Measurements from ENCODE around the gene LRFN5. TPM values are rescaled to one million over a fixed set of nuclear protein-coding genes. Genes with fewer than 3 reads are reported as not detected.

LRFN5 gene
- polyA plus RNA-seq, 1 donor: 2.3 TPM

GRCh38 chr14:41825622-41826021 is 218.9 kb downstream of the LRFN5 start:
- WGBS (ENCODE audit: insufficient coverage, low lambda C conversion rate): no CpG with 5 or more reads among the region's 1 CpG
- no peak overlapping the region for H3K4me3 ChIP-seq (ENCODE audit: low read length)

GRCh38 chr14:41830714-41831406 is 224.2 kb downstream of the LRFN5 start:
- no peak overlapping the region for H3K4me3 ChIP-seq (ENCODE audit: low read length)
- H3K27me3 ChIP-seq (ENCODE audit: control insufficient read depth, insufficient read depth, low read length): no peaks in the 10 kb centered on the region
- H3K4me1 ChIP-seq (ENCODE audit: control insufficient read depth, insufficient read depth, low read length): no peaks in the 10 kb centered on the region
- DNase-seq: no peak
- no peaks in the 10 kb centered on the region for H3K9me3 ChIP-seq (ENCODE audit: control insufficient read depth, low read depth, low read length)
- WGBS (ENCODE audit: insufficient coverage, low lambda C conversion rate): 50% methylated on average over 1 of the region's 2 CpGs
- no peaks in the 10 kb centered on the region for H3K36me3 ChIP-seq (ENCODE audit: control insufficient read depth, insufficient read depth, low read length)
- H3K27ac ChIP-seq (ENCODE audit: low read length): no peak overlapping the region

More at GRCh38 chr14:41825622-41826021, 218.9 kb downstream of the LRFN5 start:
- Histone ChIP-seq H3K27ac (ENCODE audit: low read length) (no peak overlapping the region), H3K27me3 (ENCODE audit: control insufficient read depth, insufficient read depth, low read length) (no peaks in the 10 kb centered on the region), H3K4me1 (ENCODE audit: control insufficient read depth, insufficient read depth, low read length) (no peaks in the 10 kb centered on the region), H3K36me3 (ENCODE audit: control insufficient read depth, insufficient read depth, low read length) (no peaks in the 10 kb centered on the region), H3K9me3 (ENCODE audit: control insufficient read depth, low read depth, low read length) (peaks cover 6% of the 10 kb centered on the region)
- DNase-seq: no peak

- WGBS (ENCODE audit: insufficient coverage, low lambda C conversion rate): no CpG with 5 or more reads among the region's 2 CpGs
- Histone ChIP-seq H3K27ac (ENCODE audit: low read length) (no peak overlapping the region), H3K9me3 (ENCODE audit: control insufficient read depth, low read depth, low read length) (no peaks in the 10 kb centered on the region), H3K27me3 (ENCODE audit: control insufficient read depth, insufficient read depth, low read length) (no peaks in the 10 kb centered on the region), H3K36me3 (ENCODE audit: control insufficient read depth, insufficient read depth, low read length) (no peaks in the 10 kb centered on the region), H3K4me1 (ENCODE audit: control insufficient read depth, insufficient read depth, low read length) (no peaks in the 10 kb centered on the region), H3K4me3 (ENCODE audit: low read length) (no peak overlapping the region)
- DNase-seq: no peak
These were observed 233.0 kb downstream of the LRFN5 start for GRCh38 chr14:41839661-41840060.

- Histone ChIP-seq H3K4me1 (ENCODE audit: control insufficient read depth, insufficient read depth, low read length) (no peaks in the 10 kb centered on the region), H3K27ac (ENCODE audit: low read length) (no peak overlapping the region), H3K9me3 (ENCODE audit: control insufficient read depth, low read depth, low read length) (no peaks in the 10 kb centered on the region), H3K4me3 (ENCODE audit: low read length) (no peak overlapping the region), H3K27me3 (ENCODE audit: control insufficient read depth, insufficient read depth, low read length) (no peaks in the 10 kb centered on the region), H3K36me3 (ENCODE audit: control insufficient read depth, insufficient read depth, low read length) (no peaks in the 10 kb centered on the region)
- no CpG with 5 or more reads among the region's 2 CpGs for WGBS (ENCODE audit: insufficient coverage, low lambda C conversion rate)
- DNase-seq: no peak
These were observed 252.7 kb downstream of the LRFN5 start for GRCh38 chr14:41859336-41859735.

GRCh38 chr14:41860586-41860985 is 253.9 kb downstream of the LRFN5 start:
- H3K27me3 ChIP-seq (ENCODE audit: control insufficient read depth, insufficient read depth, low read length): no peaks in the 10 kb centered on the region
- H3K4me1 ChIP-seq (ENCODE audit: control insufficient read depth, insufficient read depth, low read length): no peaks in the 10 kb centered on the region
- H3K9me3 ChIP-seq (ENCODE audit: control insufficient read depth, low read depth, low read length): no peaks in the 10 kb centered on the region
- no CpG with 5 or more reads among the region's 1 CpG for WGBS (ENCODE audit: insufficient coverage, low lambda C conversion rate)
- H3K4me3 ChIP-seq (ENCODE audit: low read length): no peak overlapping the region
- no peak for DNase-seq
- H3K36me3 ChIP-seq (ENCODE audit: control insufficient read depth, insufficient read depth, low read length): no peaks in the 10 kb centered on the region
- H3K27ac ChIP-seq (ENCODE audit: low read length): no peak overlapping the region

- Histone ChIP-seq H3K27ac (ENCODE audit: low read length) (no peak overlapping the region), H3K4me1 (ENCODE audit: control insufficient read depth, insufficient read depth, low read length) (no peaks in the 10 kb centered on the region), H3K36me3 (ENCODE audit: control insufficient read depth, insufficient read depth, low read length) (no peaks in the 10 kb centered on the region), H3K9me3 (ENCODE audit: control insufficient read depth, low read depth, low read length) (no peaks in the 10 kb centered on the region), H3K27me3 (ENCODE audit: control insufficient read depth, insufficient read depth, low read length) (no peaks in the 10 kb centered on the region), H3K4me3 (ENCODE audit: low read length) (no peak overlapping the region)
- no peak for DNase-seq
These were observed 259.2 kb downstream of the LRFN5 start for GRCh38 chr14:41865894-41866293.

GRCh38 chr14:41868396-41868795 is 261.7 kb downstream of the LRFN5 start:
- H3K4me3 ChIP-seq (ENCODE audit: low read length): no peak overlapping the region
- WGBS (ENCODE audit: insufficient coverage, low lambda C conversion rate): 100% methylated on average over 1 of the region's 3 CpGs
- H3K27me3 ChIP-seq (ENCODE audit: control insufficient read depth, insufficient read depth, low read length): no peaks in the 10 kb centered on the region
- no peaks in the 10 kb centered on the region for H3K4me1 ChIP-seq (ENCODE audit: control insufficient read depth, insufficient read depth, low read length)
- H3K27ac ChIP-seq (ENCODE audit: low read length): no peak overlapping the region
- no peaks in the 10 kb centered on the region for H3K9me3 ChIP-seq (ENCODE audit: control insufficient read depth, low read depth, low read length)
- no peak for DNase-seq
- H3K36me3 ChIP-seq (ENCODE audit: control insufficient read depth, insufficient read depth, low read length): no peaks in the 10 kb centered on the region

GRCh38 chr14:41872931-41873685 is 266.4 kb downstream of the LRFN5 start:
- WGBS (ENCODE audit: insufficient coverage, low lambda C conversion rate): 76% methylated on average over 3 of the region's 4 CpGs
- H3K4me3 ChIP-seq (ENCODE audit: low read length): no peak overlapping the region
- H3K9me3 ChIP-seq (ENCODE audit: control insufficient read depth, low read depth, low read length): no peaks in the 10 kb centered on the region
- no peak overlapping the region for H3K27ac ChIP-seq (ENCODE audit: low read length)
- no peak for DNase-seq
- no peaks in the 10 kb centered on the region for H3K36me3 ChIP-seq (ENCODE audit: control insufficient read depth, insufficient read depth, low read length)
- no peaks in the 10 kb centered on the region for H3K27me3 ChIP-seq (ENCODE audit: control insufficient read depth, insufficient read depth, low read length)
- H3K4me1 ChIP-seq (ENCODE audit: control insufficient read depth, insufficient read depth, low read length): no peaks in the 10 kb centered on the region

- Histone ChIP-seq H3K9me3 (ENCODE audit: control insufficient read depth, low read depth, low read length) (no peaks in the 10 kb centered on the region), H3K4me3 (ENCODE audit: low read length) (no peak overlapping the region), H3K27me3 (ENCODE audit: control insufficient read depth, insufficient read depth, low read length) (no peaks in the 10 kb centered on the region), H3K27ac (ENCODE audit: low read length) (no peak overlapping the region), H3K36me3 (ENCODE audit: control insufficient read depth, insufficient read depth, low read length) (no peaks in the 10 kb centered on the region), H3K4me1 (ENCODE audit: control insufficient read depth, insufficient read depth, low read length) (no peaks in the 10 kb centered on the region)
- WGBS (ENCODE audit: insufficient coverage, low lambda C conversion rate): 80% methylated on average over 1 of the region's 1 CpG
- peak in 1 of 2 donors; percentile 5 for DNase-seq
These were observed 267.1 kb downstream of the LRFN5 start for GRCh38 chr14:41873686-41874317.

GRCh38 chr14:41875116-41875515 is 268.4 kb downstream of the LRFN5 start:
- no peak for DNase-seq
- no CpG with 5 or more reads among the region's 1 CpG for WGBS (ENCODE audit: insufficient coverage, low lambda C conversion rate)
- Histone ChIP-seq H3K27me3 (ENCODE audit: control insufficient read depth, insufficient read depth, low read length) (no peaks in the 10 kb centered on the region), H3K36me3 (ENCODE audit: control insufficient read depth, insufficient read depth, low read length) (no peaks in the 10 kb centered on the region), H3K4me1 (ENCODE audit: control insufficient read depth, insufficient read depth, low read length) (no peaks in the 10 kb centered on the region), H3K4me3 (ENCODE audit: low read length) (no peak overlapping the region), H3K27ac (ENCODE audit: low read length) (no peak overlapping the region), H3K9me3 (ENCODE audit: control insufficient read depth, low read depth, low read length) (no peaks in the 10 kb centered on the region)

All from large intestine (tissue), 3 donors.